Ascending aorta (tissue), 2 donors: ENCODE measurements around the gene GALNT15. TPM values are rescaled to one million over a fixed set of nuclear protein-coding genes. Genes with fewer than 3 reads are reported as not detected.

Experiments
- DNase-seq, 2 donors: peaks; one replicate each; pipeline ENCODE4 v3.0.0-alpha.2; 2019; ENCODE audit warnings: low spot score in 2 of 2
- H3K27ac ChIP-seq, 2 donors: fragments of 200-600 bp; sonication (generic); one replicate each; pipeline ENCODE4 v1.5.1; 2016 to 2017; ENCODE audit warnings: mild to moderate bottlenecking in 1 of 2
- H3K27me3 ChIP-seq: fragments of 200-600 bp; sonication (generic); one replicate; pipeline ENCODE4 v1.5.1; 2017
- H3K36me3 ChIP-seq, 2 donors: fragments of 200-600 bp; sonication (generic); one replicate each; pipeline ENCODE4 v1.5.1; 2016
- H3K4me1 ChIP-seq, 2 donors: fragments of 200-600 bp; sonication (generic); one replicate each; pipeline ENCODE4 v1.5.1; 2016 to 2017; ENCODE audit warnings: mild to moderate bottlenecking in 1 of 2
- H3K4me3 ChIP-seq, 2 donors: fragments of 200-600 bp; sonication (generic); one replicate each; pipeline ENCODE4 v1.5.1; 2016 to 2017; ENCODE audit warnings: mild to moderate bottlenecking in 1 of 2
- H3K9me3 ChIP-seq, 2 donors: fragments of 200-600 bp; sonication (generic); one replicate each; pipeline ENCODE4 v1.5.1; 2016
- CTCF ChIP-seq, 3 experiments: fragments of 200-600 bp in 2 of 3; fragments of 450-650 bp in 1 of 3; sonication (generic) in 2 of 3; IDR thresholded peaks; one replicate each; pipeline ENCODE4 v1.5.1; 2016 to 2019; ENCODE audit warnings: antibody characterized with exemption in 3 of 3, mild to moderate bottlenecking in 1 of 3, moderate library complexity in 1 of 3
- intact Hi-C: fragments of 100-400 bp; cut with DNase I; formaldehyde crosslinking; loops from one replicate; pipeline ENCODE4 v1.15.1; 2023
- total RNA-seq: library from RNA; depleted of rRNA; stranded (reverse); fragments of >200 nt; gene quantifications from one replicate; pipeline ENCODE4 v1.1.0, GENCODE V29; 2016

The GALNT15 gene
- total RNA-seq, 1 donor from 2014 or later = 222 TPM

DNA sequence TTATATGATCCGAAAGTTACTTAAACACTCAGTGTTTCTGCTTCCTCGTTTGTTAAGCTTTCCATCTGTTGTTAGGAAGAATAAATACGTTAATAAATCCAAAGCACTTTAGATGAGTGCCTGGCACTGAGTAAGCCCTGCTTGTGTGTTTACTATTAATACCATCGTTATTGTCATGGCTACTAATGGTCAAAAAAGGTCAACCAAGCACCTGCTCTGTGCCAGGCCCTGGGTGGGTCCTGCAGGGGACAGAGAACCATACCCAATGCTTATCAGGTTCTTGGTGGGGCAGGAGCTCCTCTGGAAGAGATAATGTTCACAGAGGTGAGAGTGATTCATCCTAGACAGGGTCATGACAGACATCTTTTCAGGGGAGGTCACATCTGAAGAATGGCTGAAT, 39.9 kb downstream of the GALNT15 start:
- no peaks in the 10 kb centered on the region for H3K4me1 ChIP-seq
- intact Hi-C loops = no loop called here
- no peak for DNase-seq
- H3K36me3 ChIP-seq = peaks cover 14 to 83% of the 10 kb centered on the region in 2 donors
- TF ChIP-seq CTCF (IDR thresholded peaks at IDR 0.05) = no peak
- no peak overlapping the region for H3K27ac ChIP-seq
- no peak overlapping the region for H3K4me3 ChIP-seq
- no peaks in the 10 kb centered on the region for H3K27me3 ChIP-seq
- no peaks in the 10 kb centered on the region for H3K9me3 ChIP-seq

DNA sequence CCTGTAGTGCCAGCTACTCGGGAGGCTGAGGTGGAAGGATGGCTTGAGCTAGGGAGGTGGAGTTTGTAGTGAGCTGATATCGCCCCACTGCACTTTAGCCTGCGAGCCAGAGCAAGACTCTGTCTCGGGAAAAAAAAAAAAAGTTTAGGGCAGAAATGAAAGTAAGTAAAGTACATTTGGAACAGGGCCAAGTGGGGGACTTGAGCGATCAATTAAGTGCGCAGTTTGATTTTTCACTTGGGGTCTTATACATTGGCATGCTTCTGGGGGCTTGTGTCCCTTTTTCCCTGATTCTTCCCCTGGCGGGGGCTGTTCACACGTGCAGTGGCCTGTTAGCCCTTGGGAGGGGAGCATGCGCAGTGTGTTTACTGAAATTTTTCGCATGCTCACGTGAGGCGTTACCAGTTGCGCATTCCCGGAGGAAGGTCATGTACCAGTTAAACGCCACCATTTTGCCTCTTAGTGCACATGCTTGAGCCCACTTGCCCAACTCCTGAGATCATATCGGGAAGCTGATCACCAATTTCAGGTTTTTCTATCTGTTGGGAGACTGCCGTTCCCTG, 42.0 kb downstream of the GALNT15 start:
- H3K27ac ChIP-seq = no peak overlapping the region
- H3K9me3 ChIP-seq = no peaks in the 10 kb centered on the region
- H3K4me1 ChIP-seq = no peaks in the 10 kb centered on the region
- no peaks in the 10 kb centered on the region for H3K27me3 ChIP-seq
- peaks cover 14 to 83% of the 10 kb centered on the region in 2 donors for H3K36me3 ChIP-seq
- no peak for DNase-seq
- intact Hi-C loops = no loop called here
- no peak for TF ChIP-seq CTCF (IDR thresholded peaks at IDR 0.05)
- H3K4me3 ChIP-seq = no peak overlapping the region

GRCh38 chr3:16219777-16220176, 45.3 kb downstream of the GALNT15 start:
- DNase-seq = no peak
- Histone ChIP-seq H3K9me3 (no peaks in the 10 kb centered on the region), H3K36me3 (peaks cover 14 to 84% of the 10 kb centered on the region in 2 donors), H3K4me3 (no peak overlapping the region), H3K27me3 (no peaks in the 10 kb centered on the region), H3K27ac (no peak overlapping the region), H3K4me1 (no peaks in the 10 kb centered on the region)
- no peak for TF ChIP-seq CTCF (IDR thresholded peaks at IDR 0.05)
- intact Hi-C loops = no loop called here

DNA sequence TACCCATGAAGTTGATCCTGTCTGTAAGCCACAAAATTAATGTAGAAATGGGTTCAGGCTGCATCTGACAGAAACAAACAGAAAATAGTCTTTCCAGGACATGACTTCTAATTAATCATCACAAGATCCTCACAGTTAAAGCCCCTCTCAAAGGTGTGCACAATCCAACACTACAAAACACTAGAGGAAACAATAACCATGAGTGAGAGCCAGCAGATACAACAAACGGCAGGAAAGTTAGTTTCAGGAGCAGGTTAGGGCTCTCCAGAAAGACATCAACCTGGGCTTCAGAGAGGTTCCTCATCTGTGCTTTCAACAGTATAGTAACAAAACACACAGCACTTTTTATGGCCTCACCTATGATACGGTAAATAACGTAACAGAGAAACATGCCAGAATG, 47.5 kb downstream of the GALNT15 start:
- no peaks in the 10 kb centered on the region for H3K4me1 ChIP-seq
- no peak for TF ChIP-seq CTCF (IDR thresholded peaks at IDR 0.05)
- peaks cover 14 to 95% of the 10 kb centered on the region in 2 donors for H3K36me3 ChIP-seq
- no peaks in the 10 kb centered on the region for H3K9me3 ChIP-seq
- no peak for DNase-seq
- H3K27me3 ChIP-seq = no peaks in the 10 kb centered on the region
- H3K4me3 ChIP-seq = no peak overlapping the region
- intact Hi-C loops = no loop called here
- no peak overlapping the region for H3K27ac ChIP-seq

GRCh38 chr3:16222547-16222946, 48.1 kb downstream of the GALNT15 start:
- H3K27ac ChIP-seq = no peak overlapping the region
- no peak for TF ChIP-seq CTCF (IDR thresholded peaks at IDR 0.05)
- H3K4me3 ChIP-seq = no peak overlapping the region
- H3K4me1 ChIP-seq = no peaks in the 10 kb centered on the region
- DNase-seq = no peak
- H3K36me3 ChIP-seq = peaks cover 14 to 95% of the 10 kb centered on the region in 2 donors
- intact Hi-C loops = no loop called here
- H3K9me3 ChIP-seq = no peaks in the 10 kb centered on the region
- no peaks in the 10 kb centered on the region for H3K27me3 ChIP-seq

DNA sequence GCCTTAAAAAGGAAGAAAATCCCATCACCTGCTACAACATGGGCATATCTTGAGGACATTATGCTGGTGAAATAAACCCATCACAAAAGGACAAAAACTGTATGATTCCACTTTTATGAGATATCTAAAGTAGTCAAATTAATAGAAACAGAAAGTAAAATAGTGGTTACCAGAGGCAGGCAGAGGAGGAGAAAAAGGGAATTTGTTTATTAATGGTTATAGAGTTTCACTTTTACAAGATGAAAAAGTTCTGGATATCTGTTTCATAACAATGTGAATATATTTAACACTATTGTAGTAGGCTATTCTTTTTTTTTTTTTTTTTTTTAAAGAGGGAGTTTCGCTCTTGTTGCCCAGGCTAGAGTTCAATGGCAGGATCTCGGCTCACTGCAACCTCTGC, 49.8 kb downstream of the GALNT15 start:
- intact Hi-C loops = no loop called here
- no peak overlapping the region for H3K27ac ChIP-seq
- H3K9me3 ChIP-seq = no peaks in the 10 kb centered on the region
- H3K36me3 ChIP-seq = peaks cover 14 to 97% of the 10 kb centered on the region in 2 donors
- no peaks in the 10 kb centered on the region for H3K27me3 ChIP-seq
- no peak overlapping the region for H3K4me3 ChIP-seq
- DNase-seq = no peak
- no peaks in the 10 kb centered on the region for H3K4me1 ChIP-seq
- no peak for TF ChIP-seq CTCF (IDR thresholded peaks at IDR 0.05)
